WTC11 (cell line): ENCODE results near the gene PSMD12. TPM values are rescaled to one million over a fixed set of nuclear protein-coding genes. Genes with fewer than 3 reads are reported as not detected.

ENCODE experiments used
- ATAC-seq: fragments of 200-7000 bp; cut with Tn5 transposase; 2 replicates; pipeline ENCODE4 v1.10.0; 2021; ENCODE audit warnings: mild to moderate bottlenecking, moderate library complexity
- CTCF ChIA-PET: fragments of 300-600 bp; sonication (Branson Sonifier 250); formaldehyde crosslinking; loops from one replicate; lab custom pipeline; 2021; ENCODE audit warnings: antibody characterized with exemption; lab: Charles Lee
- POLR2A ChIA-PET: fragments of 350-600 bp; sonication (Branson Sonifier 250); formaldehyde crosslinking; loops from one replicate; lab custom pipeline; 2021; ENCODE audit warnings: antibody characterized with exemption; lab: Charles Lee
- DNase-seq: peaks from one replicate; pipeline ENCODE4 v3.0.0; 2021; ENCODE audit warnings: low spot score
- H3K27ac Mint-ChIP-seq: 2 replicates; pipeline ENCODE4 v1.8.0; 2021; ENCODE audit warnings: mixed read lengths
- H3K27me3 Mint-ChIP-seq: 2 replicates; pipeline ENCODE4 v1.8.0; 2021; ENCODE audit warnings: low read depth, mild to moderate bottlenecking, moderate library complexity, mixed read lengths
- H3K36me3 Mint-ChIP-seq: 2 replicates; pipeline ENCODE4 v1.8.0; 2021; ENCODE audit warnings: mixed read lengths
- H3K4me1 Mint-ChIP-seq: 2 replicates; pipeline ENCODE4 v1.8.0; 2022; ENCODE audit warnings: mixed read lengths
- H3K4me3 Mint-ChIP-seq: 2 replicates; pipeline ENCODE4 v1.8.0; 2021; ENCODE audit warnings: mild to moderate bottlenecking, moderate library complexity, mixed read lengths
- H3K9me3 Mint-ChIP-seq: 2 replicates; pipeline ENCODE4 v1.8.0; 2021; ENCODE audit warnings: mixed read lengths
- AR ChIP-seq: fragments of 250-450 bp; sonication (Bioruptor Pico); IDR thresholded peaks from 2 replicates; pipeline ENCODE4 v1.9.0; 2021; ENCODE audit warnings: mild to moderate bottlenecking
- CREM ChIP-seq: sonication (generic); formaldehyde crosslinking; IDR thresholded peaks from 2 replicates; pipeline ENCODE4 v1.8.1; 2022; ENCODE audit warnings: mild to moderate bottlenecking, missing genetic modification reagents, moderate library complexity
- E2F5 ChIP-seq: sonication (generic); formaldehyde crosslinking; IDR thresholded peaks from 2 replicates; pipeline ENCODE4 v1.8.1; 2022; ENCODE audit warnings: mild to moderate bottlenecking, moderate library complexity, missing genetic modification reagents
- JUN ChIP-seq: sonication (generic); formaldehyde crosslinking; IDR thresholded peaks from 2 replicates; pipeline ENCODE4 v1.8.0; 2023; ENCODE audit warnings: mild to moderate bottlenecking, missing genetic modification reagents
- NFYB ChIP-seq: sonication (generic); formaldehyde crosslinking; conservative IDR thresholded peaks from 2 replicates; pipeline ENCODE4 v1.8.0; 2022; ENCODE audit warnings: low read depth, missing genetic modification reagents
- NR1H2 ChIP-seq: sonication (generic); formaldehyde crosslinking; IDR thresholded peaks from 2 replicates; pipeline ENCODE4 v1.9.0; 2021; ENCODE audit warnings: mild to moderate bottlenecking, moderate library complexity, missing genetic modification reagents
- PREB ChIP-seq: sonication (generic); formaldehyde crosslinking; IDR thresholded peaks from 2 replicates; pipeline ENCODE4 v1.8.1; 2022; ENCODE audit warnings: mild to moderate bottlenecking, missing genetic modification reagents, moderate library complexity, borderline replicate concordance
- SMAD3 ChIP-seq: sonication (generic); formaldehyde crosslinking; IDR thresholded peaks from 2 replicates; pipeline ENCODE4 v1.8.0; 2022; ENCODE audit warnings: missing genetic modification reagents, mild to moderate bottlenecking, borderline replicate concordance
- SP1 ChIP-seq: sonication (generic); formaldehyde crosslinking; conservative IDR thresholded peaks from 2 replicates; pipeline ENCODE4 v1.8.1; 2022; ENCODE audit warnings: missing genetic modification reagents
- ZNF121 ChIP-seq: sonication (generic); formaldehyde crosslinking; IDR thresholded peaks from 2 replicates; pipeline ENCODE4 v1.8.0; 2023; ENCODE audit warnings: missing genetic modification reagents
- ZNF263 ChIP-seq: sonication (generic); formaldehyde crosslinking; IDR thresholded peaks from 2 replicates; pipeline ENCODE4 v1.8.1; 2022; ENCODE audit warnings: low read depth, mild to moderate bottlenecking, moderate library complexity, missing genetic modification reagents
- ZNF512 ChIP-seq: sonication (generic); formaldehyde crosslinking; IDR thresholded peaks from 2 replicates; pipeline ENCODE4 v1.8.1; 2022; ENCODE audit warnings: missing genetic modification reagents, borderline replicate concordance
- total RNA-seq: library from RNA; stranded (reverse); gene quantifications from 3 replicates; pipeline ENCODE4 v1.2.3, GENCODE V29; 2021
- TF ChIP-seq, protein P1 (sequence below): sonication (generic); formaldehyde crosslinking; IDR thresholded peaks from 2 replicates; pipeline ENCODE4 v1.8.1; 2022; ENCODE audit warnings: low read depth, mild to moderate bottlenecking, moderate library complexity, missing genetic modification reagents, borderline replicate concordance
- TF ChIP-seq, protein P2 (sequence below): sonication (generic); formaldehyde crosslinking; IDR thresholded peaks from 2 replicates; pipeline ENCODE4 v1.8.0; 2023; ENCODE audit warnings: mild to moderate bottlenecking, missing genetic modification reagents

The PSMD12 gene
- total RNA-seq, 1 experiment from 2014 or later: 66.9 TPM

DNA sequence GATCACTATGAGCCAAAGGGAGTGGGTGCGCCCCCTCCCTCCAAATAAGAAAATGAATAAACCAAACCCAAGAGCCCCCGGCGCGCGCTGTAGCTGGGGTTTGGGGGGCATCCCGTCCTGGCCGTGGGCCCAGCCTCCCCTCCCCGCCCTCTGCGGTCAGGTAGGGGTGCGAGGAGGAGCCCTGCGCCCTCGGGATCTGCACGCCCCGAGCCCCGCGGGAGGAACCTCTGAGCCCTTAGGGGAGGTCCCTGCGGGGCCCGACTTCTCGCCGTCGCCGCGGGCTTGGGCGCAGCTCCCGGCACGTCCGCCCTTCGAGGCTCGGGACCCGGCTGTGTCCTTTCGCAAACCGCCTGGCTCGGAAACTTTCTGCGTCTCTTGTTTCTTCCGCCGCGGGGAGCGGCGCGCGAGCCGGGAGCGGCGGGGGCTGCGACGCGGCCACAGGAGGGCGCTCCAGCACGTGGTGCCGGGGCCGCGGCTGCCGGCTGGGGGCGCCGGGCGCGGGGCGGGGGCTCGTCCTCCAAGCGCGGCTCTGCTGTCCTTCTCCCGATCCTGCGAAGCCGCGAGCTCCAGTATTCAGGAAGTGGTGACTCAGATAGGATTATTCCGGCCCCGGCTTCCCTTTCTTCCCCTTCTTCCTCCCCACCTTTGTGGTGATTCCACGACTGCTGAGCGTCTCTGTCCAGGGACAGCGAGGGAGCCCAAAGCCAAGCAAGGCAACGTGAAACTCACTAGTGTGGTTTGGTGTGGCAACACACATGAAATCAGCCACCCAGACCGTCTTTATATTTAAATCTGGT, 12.3 kb upstream of the PSMD12 start (continued):
- 0 out of 2 replicates have a peak, but pooled peaks have one; percentile 21 for TF ChIP-seq JUN (CRISPR knock-in tag)
- TF ChIP-seq SMAD3 (CRISPR knock-in tag): no peak
- no peak for TF ChIP-seq ZNF512
- TF ChIP-seq, protein P1, sequence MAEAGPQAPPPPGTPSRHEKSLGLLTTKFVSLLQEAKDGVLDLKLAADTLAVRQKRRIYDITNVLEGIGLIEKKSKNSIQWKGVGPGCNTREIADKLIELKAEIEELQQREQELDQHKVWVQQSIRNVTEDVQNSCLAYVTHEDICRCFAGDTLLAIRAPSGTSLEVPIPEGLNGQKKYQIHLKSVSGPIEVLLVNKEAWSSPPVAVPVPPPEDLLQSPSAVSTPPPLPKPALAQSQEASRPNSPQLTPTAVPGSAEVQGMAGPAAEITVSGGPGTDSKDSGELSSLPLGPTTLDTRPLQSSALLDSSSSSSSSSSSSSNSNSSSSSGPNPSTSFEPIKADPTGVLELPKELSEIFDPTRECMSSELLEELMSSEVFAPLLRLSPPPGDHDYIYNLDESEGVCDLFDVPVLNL (CRISPR knock-in tag): no peak
- no peak for TF ChIP-seq NR1H2 (CRISPR knock-in tag)
- peak; percentile 67; the same call in 1 of the 2 replicates for TF ChIP-seq E2F5 (CRISPR knock-in tag)
- TF ChIP-seq AR (CRISPR knock-in tag): no peak
- TF ChIP-seq, protein P2, sequence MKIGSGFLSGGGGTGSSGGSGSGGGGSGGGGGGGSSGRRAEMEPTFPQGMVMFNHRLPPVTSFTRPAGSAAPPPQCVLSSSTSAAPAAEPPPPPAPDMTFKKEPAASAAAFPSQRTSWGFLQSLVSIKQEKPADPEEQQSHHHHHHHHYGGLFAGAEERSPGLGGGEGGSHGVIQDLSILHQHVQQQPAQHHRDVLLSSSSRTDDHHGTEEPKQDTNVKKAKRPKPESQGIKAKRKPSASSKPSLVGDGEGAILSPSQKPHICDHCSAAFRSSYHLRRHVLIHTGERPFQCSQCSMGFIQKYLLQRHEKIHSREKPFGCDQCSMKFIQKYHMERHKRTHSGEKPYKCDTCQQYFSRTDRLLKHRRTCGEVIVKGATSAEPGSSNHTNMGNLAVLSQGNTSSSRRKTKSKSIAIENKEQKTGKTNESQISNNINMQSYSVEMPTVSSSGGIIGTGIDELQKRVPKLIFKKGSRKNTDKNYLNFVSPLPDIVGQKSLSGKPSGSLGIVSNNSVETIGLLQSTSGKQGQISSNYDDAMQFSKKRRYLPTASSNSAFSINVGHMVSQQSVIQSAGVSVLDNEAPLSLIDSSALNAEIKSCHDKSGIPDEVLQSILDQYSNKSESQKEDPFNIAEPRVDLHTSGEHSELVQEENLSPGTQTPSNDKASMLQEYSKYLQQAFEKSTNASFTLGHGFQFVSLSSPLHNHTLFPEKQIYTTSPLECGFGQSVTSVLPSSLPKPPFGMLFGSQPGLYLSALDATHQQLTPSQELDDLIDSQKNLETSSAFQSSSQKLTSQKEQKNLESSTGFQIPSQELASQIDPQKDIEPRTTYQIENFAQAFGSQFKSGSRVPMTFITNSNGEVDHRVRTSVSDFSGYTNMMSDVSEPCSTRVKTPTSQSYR (CRISPR knock-in tag): no peak

- POLR2A ChIA-PET: interaction anchor here (0.6 to 1.5 kb wide), 4 partner anchors 12 to 320 kb away, joined by 3 to 6 read pairs (median 4); partner anchors contain the start of gene PSMD12
- peak; percentile 2; the same call in 1 of the 2 replicates for ATAC-seq
- CTCF ChIA-PET: interaction anchor here (0.5 to 3.2 kb wide), 27 partner anchors 8 to 311 kb away, joined by 3 to 38 read pairs (median 6); no protein-coding TSS in a partner anchor
- Mint-ChIP-seq H3K4me3 (peak overlapping the region; percentile 78), H3K27me3 (no peaks in the 10 kb centered on the region; the same call in 1 of the 2 replicates), H3K9me3 (peaks cover 9% of the 10 kb centered on the region), H3K36me3 (peaks cover 11% of the 10 kb centered on the region), H3K4me1 (peaks cover 35% of the 10 kb centered on the region), H3K27ac (no peak overlapping the region)
- DNase-seq: peak; percentile 71
- TF ChIP-seq AR (CRISPR knock-in tag) (no peak), PREB (CRISPR knock-in tag) (no peak), CREM (CRISPR knock-in tag) (no peak; the same call in 1 of the 2 replicates), ZNF121 (CRISPR knock-in tag) (no peak), ZNF263 (CRISPR knock-in tag) (peak; percentile 79), SP1 (0 out of 2 replicates have a peak, but pooled peaks have one; percentile 8), NFYB (CRISPR knock-in tag) (no peak)
- TF ChIP-seq, protein P1 (CRISPR knock-in tag): no peak
Observed at GRCh38 chr17:67377488-67378453, 11.4 kb upstream of the PSMD12 start.
